Keratinocyte (primary cell): ENCODE measurements around the gene SOS1. TPM values are rescaled to one million over a fixed set of nuclear protein-coding genes. Genes with fewer than 3 reads are reported as not detected.

Source experiments
- DNase-seq: peaks from one replicate; pipeline ENCODE4 v3.0.0-alpha.2; 2011; ENCODE audit warnings: low read depth, missing footprints, low spot score
- FAIRE-seq: peaks from 2 replicates; lab custom pipeline; 2011; peaks lifted over from hg19 to GRCh38; lab: Jason Lieb, UNC
- H2AFZ ChIP-seq: 2 replicates; pipeline ENCODE4 v1.6.0; 2012; ENCODE audit warnings: low read length, control low read depth, inconsistent platforms; ENCODE audit not compliant: control insufficient read depth
- H3K27ac ChIP-seq: 2 replicates; pipeline ENCODE4 v1.5.1; 2011; ENCODE audit warnings: low read length; ENCODE audit not compliant: control insufficient read depth, insufficient read depth
- H3K27me3 ChIP-seq: 3 replicates; pipeline ENCODE4 v1.6.0; 2011; ENCODE audit warnings: low read length; ENCODE audit not compliant: control insufficient read depth, insufficient read depth; ENCODE audit errors: extremely low read depth
- H3K36me3 ChIP-seq, 2 experiments: 2 replicates in 1 of 2; 3 replicates in 1 of 2; pipeline ENCODE4 v1.5.1; 2011; ENCODE audit warnings: low read length in 2 of 2, mild to moderate bottlenecking in 1 of 2; ENCODE audit not compliant: control insufficient read depth in 2 of 2, insufficient read depth in 2 of 2; ENCODE audit errors: extremely low read depth in 1 of 2
- H3K4me1 ChIP-seq: 3 replicates; pipeline ENCODE4 v1.5.1; 2011; ENCODE audit warnings: low read length; ENCODE audit not compliant: control insufficient read depth, insufficient read depth; ENCODE audit errors: extremely low read depth
- H3K4me2 ChIP-seq: 3 replicates; pipeline ENCODE4 v1.6.0; 2011; ENCODE audit warnings: low read depth, low read length; ENCODE audit not compliant: control insufficient read depth, insufficient read depth; ENCODE audit errors: extremely low read depth
- H3K4me3 ChIP-seq, 3 experiments: fragments of 200-600 bp in 1 of 3; sonication (generic) in 1 of 3; 2 replicates in 2 of 3; 3 replicates in 1 of 3; pipeline ENCODE4 v1.5.1; 2011 to 2016; ENCODE audit warnings: low read length in 3 of 3, mild to moderate bottlenecking in 3 of 3, control low read depth in 2 of 3, inconsistent platforms in 1 of 3, low read depth in 1 of 3, mixed read lengths in 1 of 3, mixed run types in 1 of 3, moderate library complexity in 1 of 3; ENCODE audit not compliant: control insufficient read depth in 2 of 3, insufficient read depth in 2 of 3; ENCODE audit errors: extremely low read depth in 1 of 3
- H3K79me2 ChIP-seq: 2 replicates; pipeline ENCODE4 v1.6.0; 2012; ENCODE audit warnings: low read length; ENCODE audit not compliant: control insufficient read depth, insufficient read depth
- H3K9ac ChIP-seq: 3 replicates; pipeline ENCODE4 v1.6.0; 2011; ENCODE audit warnings: low read length; ENCODE audit not compliant: control insufficient read depth, insufficient read depth; ENCODE audit errors: extremely low read depth
- H3K9me1 ChIP-seq: 3 replicates; pipeline ENCODE4 v1.6.0; 2011; ENCODE audit warnings: low read length; ENCODE audit not compliant: control insufficient read depth, insufficient read depth; ENCODE audit errors: extremely low read depth
- H3K9me3 ChIP-seq: 2 replicates; pipeline ENCODE4 v1.5.1; 2012; ENCODE audit warnings: low read depth, low read length; ENCODE audit not compliant: control insufficient read depth
- H4K20me1 ChIP-seq: 3 replicates; pipeline ENCODE4 v1.6.0; 2011; ENCODE audit warnings: low read length; ENCODE audit not compliant: control insufficient read depth, insufficient read depth; ENCODE audit errors: extremely low read depth
- EZH2 ChIP-seq: IDR thresholded peaks from one replicate; pipeline ENCODE4 v1.6.1; 2012; ENCODE audit warnings: inconsistent platforms, mild to moderate bottlenecking, low read length, moderate library complexity
- dilution Hi-C: fragments of 300-500 bp; cut with MboI; formaldehyde crosslinking; loops from one replicate; pipeline ENCODE4 v1.7.0; 2020; ENCODE audit warnings: low sequenced_read_pairs; ENCODE audit not compliant: extremely low pct_ligation_motif_present
- polyA plus RNA-seq, 5 experiments: library from polyadenylated mRNA; depleted of rRNA in 3 of 5; stranded (reverse) in 3 of 5; stranded (forward) in 1 of 5; unstranded in 1 of 5; fragments of >200 nt; gene quantifications; 1 replicate in 1 of 5; 2 replicates in 3 of 5; 3 replicates in 1 of 5; pipeline versions ENCODE4 v1.2.1 to v1.2.3, GENCODE V29; 2011 to 2012; ENCODE audit warnings: missing spikeins in 2 of 5, low read depth in 1 of 5, low replicate concordance in 1 of 5
- TF ChIP-seq, protein P1 (sequence below), 3 experiments: IDR thresholded peaks in 1 of 3; conservative IDR thresholded peaks in 1 of 3; optimal IDR thresholded peaks in 1 of 3; 2 replicates in 2 of 3; 3 replicates in 1 of 3; pipeline versions ENCODE3 to v1.5.1; 2011; ENCODE audit warnings: low read length in 3 of 3, mild to moderate bottlenecking in 3 of 3, moderate library complexity in 2 of 3, control low read depth in 1 of 3, inconsistent platforms in 1 of 3; ENCODE audit not compliant: insufficient read depth in 2 of 3; ENCODE audit errors: extremely low read depth in 1 of 3

The SOS1 gene
- polyA plus RNA-seq, 1 donor (not counting 4 experiments of a cell fraction or from before 2014, with no cell fraction given) = 21.5 TPM

- Histone ChIP-seq H3K4me2 (no peak overlapping the region), H3K4me1 (peaks cover 20% of the 10 kb centered on the region), H3K4me3 (no peak overlapping the region), H3K36me3 (no peaks in the 10 kb centered on the region), H3K27ac (no peak overlapping the region), H2AFZ (no peak overlapping the region), H3K27me3 (no peaks in the 10 kb centered on the region), H3K9me1 (no peaks in the 10 kb centered on the region), H3K9me3 (no peaks in the 10 kb centered on the region), H4K20me1 (no peaks in the 10 kb centered on the region), H3K79me2 (peaks cover 55% of the 10 kb centered on the region), H3K9ac (no peak overlapping the region)
- FAIRE-seq = no peak
- dilution Hi-C loops = no loop called here
- no peak for TF ChIP-seq EZH2
- TF ChIP-seq, protein P1, sequence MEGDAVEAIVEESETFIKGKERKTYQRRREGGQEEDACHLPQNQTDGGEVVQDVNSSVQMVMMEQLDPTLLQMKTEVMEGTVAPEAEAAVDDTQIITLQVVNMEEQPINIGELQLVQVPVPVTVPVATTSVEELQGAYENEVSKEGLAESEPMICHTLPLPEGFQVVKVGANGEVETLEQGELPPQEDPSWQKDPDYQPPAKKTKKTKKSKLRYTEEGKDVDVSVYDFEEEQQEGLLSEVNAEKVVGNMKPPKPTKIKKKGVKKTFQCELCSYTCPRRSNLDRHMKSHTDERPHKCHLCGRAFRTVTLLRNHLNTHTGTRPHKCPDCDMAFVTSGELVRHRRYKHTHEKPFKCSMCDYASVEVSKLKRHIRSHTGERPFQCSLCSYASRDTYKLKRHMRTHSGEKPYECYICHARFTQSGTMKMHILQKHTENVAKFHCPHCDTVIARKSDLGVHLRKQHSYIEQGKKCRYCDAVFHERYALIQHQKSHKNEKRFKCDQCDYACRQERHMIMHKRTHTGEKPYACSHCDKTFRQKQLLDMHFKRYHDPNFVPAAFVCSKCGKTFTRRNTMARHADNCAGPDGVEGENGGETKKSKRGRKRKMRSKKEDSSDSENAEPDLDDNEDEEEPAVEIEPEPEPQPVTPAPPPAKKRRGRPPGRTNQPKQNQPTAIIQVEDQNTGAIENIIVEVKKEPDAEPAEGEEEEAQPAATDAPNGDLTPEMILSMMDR (optimal IDR thresholded peaks at IDR 0.05 in 1 of 3, IDR thresholded peaks at IDR 0.05 in 1 of 3, conservative IDR thresholded peaks at IDR 0.05 in 1 of 3; ENCODE audit: extremely low read depth in 1 of 3, insufficient read depth in 2 of 3, low read length in 3 of 3) = no peak
- DNase-seq = no peak
These were observed 26.0 kb downstream of the SOS1 start for GRCh38 chr2:39094717-39095363.

DNA sequence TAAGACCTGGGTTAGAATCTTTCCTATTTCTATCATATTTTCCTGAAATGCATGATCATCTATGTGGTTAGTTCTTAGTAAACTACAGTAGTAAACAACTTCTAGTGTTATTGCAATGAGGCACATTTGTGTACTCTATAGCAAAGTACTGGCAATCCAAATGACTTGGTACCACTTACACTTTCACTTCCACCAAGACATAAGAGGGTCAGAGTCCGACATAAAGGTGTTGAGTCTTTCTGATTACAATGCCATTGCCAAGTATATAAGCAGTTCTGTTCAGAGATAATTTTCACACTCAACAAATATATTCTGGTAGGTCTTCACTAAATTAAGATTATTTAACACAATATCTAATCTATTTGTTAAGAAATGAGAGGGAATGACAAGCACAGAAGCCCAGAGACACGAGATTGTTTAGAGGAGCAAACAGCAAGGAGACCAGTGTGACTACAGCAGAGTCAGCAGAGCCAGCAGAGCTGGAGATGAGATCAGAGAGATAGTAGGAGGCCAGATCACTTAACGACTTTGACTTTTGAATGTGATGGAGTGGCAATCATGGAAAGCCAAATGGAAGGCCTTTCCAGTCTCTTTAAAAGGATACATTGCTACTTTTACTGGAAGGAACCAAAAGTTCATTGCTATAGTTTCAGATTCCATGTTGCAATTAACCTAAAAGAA, 27.5 kb downstream of the SOS1 start:
- Histone ChIP-seq H3K79me2 (peaks cover 55% of the 10 kb centered on the region), H3K4me1 (peaks cover 16% of the 10 kb centered on the region), H3K36me3 (no peaks in the 10 kb centered on the region), H2AFZ (no peak overlapping the region), H4K20me1 (no peaks in the 10 kb centered on the region), H3K9me1 (no peaks in the 10 kb centered on the region), H3K27me3 (no peaks in the 10 kb centered on the region), H3K4me3 (no peak overlapping the region), H3K4me2 (no peak overlapping the region), H3K9me3 (no peaks in the 10 kb centered on the region), H3K27ac (no peak overlapping the region), H3K9ac (no peak overlapping the region)
- dilution Hi-C loops = no loop called here
- DNase-seq (no peak), FAIRE-seq (no peak)
- TF ChIP-seq EZH2 = no peak
- TF ChIP-seq, protein P1 (optimal IDR thresholded peaks at IDR 0.05 in 1 of 3, IDR thresholded peaks at IDR 0.05 in 1 of 3, conservative IDR thresholded peaks at IDR 0.05 in 1 of 3; ENCODE audit: extremely low read depth in 1 of 3, insufficient read depth in 2 of 3, low read length in 3 of 3) = no peak
